HS-27A (cell line): ENCODE measurements around the gene TRIM7.
"Not testable (repeated sequence)": the region's sequence is repeated elsewhere in the genome, so short reads cannot be mapped to it uniquely, and the experiment has no call there.

Source experiments
- DNase-seq: peaks from one replicate; pipeline ENCODE4 v3.0.0-alpha.2; 2012; ENCODE audit warnings: low read depth, missing footprints

The TRIM7 gene

DNA sequence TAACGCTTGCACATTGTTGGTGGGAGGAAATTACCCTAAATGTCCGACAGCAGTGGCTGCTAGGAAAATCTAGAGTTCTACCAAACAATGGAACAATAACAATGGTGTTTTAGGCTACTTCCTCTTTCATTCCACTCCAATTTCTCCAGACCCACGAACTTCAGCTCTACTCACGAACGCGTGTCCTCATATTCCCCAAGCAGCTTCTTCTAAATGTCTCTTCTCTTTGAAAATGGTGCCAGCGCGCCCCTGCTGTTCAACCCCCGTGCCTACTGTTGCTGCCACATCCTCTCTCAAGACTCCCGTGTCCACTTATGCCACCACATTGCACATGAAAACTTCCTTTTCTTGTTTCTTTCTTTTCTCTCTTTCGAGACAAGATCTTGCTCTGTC, 32.0 kb downstream of the TRIM7 start:
- DNase-seq = no peak

- no peak for DNase-seq
Observed at GRCh38 chr5:181171782-181172181, 33.2 kb downstream of the TRIM7 start.

- DNase-seq = no peak
Observed at GRCh38 chr5:181170996-181171395, 34.0 kb downstream of the TRIM7 start.

GRCh38 chr5:181170237-181170825, 34.7 kb downstream of the TRIM7 start:
- DNase-seq = no peak

- not testable (repeated sequence) for DNase-seq
Observed at GRCh38 chr5:181169459-181170236, 35.3 kb downstream of the TRIM7 start.

DNA sequence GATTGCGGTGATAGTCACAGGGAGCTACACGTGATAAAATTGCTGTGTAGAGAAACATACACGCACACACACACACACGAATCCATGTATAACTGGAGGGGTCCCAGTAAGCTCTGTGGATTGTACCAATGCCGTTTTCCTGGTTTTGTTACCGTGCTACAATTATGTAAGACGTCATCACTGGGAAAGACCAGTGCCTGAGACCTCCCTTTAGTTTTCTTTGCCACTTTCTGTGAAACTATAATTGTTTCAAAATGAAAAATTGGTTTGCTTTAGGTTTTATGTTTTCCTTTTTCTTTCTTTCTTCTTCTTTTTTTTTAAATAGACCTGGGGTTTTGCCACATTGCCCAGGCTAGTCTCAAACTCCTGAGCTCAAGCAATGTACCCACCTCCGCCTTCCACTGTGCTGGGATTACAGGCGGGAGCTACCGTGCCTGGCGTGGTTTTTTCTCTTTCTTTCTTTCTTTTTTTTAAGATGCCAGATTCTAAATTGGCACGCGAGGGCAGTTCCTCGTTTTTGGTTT, 36.3 kb downstream of the TRIM7 start:
- DNase-seq = no peak

DNA sequence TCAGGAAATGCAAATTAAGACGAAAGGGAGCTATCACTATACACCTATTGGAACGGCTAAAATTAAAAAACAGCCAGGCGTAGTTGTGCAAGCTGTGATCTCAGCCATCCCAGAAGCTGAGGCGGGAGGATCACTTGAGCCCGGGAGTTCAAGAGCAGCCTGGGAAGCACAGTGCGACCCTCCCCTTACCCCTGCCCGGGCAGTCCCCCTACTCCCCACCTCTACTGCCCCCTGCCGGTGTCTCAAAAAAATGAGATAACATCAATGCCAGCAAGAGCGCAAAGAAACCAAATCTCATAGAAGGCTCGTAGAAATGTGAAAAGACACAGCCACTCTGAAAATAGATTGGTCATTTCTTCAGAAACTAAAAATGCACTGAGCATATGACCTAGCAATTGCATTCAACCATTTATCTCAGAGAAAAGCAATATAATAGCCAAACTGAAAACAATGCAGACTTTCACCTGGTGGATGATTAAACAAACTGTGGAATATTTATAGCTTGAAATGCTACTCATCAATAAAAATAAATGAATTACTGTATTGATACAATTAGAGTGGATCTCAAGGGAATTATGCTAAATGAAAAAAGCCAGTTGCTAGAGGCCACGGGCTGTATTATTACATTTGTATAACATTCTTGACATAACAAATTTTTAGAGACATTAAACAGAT, 37.0 kb downstream of the TRIM7 start:
- no peak for DNase-seq

DNA sequence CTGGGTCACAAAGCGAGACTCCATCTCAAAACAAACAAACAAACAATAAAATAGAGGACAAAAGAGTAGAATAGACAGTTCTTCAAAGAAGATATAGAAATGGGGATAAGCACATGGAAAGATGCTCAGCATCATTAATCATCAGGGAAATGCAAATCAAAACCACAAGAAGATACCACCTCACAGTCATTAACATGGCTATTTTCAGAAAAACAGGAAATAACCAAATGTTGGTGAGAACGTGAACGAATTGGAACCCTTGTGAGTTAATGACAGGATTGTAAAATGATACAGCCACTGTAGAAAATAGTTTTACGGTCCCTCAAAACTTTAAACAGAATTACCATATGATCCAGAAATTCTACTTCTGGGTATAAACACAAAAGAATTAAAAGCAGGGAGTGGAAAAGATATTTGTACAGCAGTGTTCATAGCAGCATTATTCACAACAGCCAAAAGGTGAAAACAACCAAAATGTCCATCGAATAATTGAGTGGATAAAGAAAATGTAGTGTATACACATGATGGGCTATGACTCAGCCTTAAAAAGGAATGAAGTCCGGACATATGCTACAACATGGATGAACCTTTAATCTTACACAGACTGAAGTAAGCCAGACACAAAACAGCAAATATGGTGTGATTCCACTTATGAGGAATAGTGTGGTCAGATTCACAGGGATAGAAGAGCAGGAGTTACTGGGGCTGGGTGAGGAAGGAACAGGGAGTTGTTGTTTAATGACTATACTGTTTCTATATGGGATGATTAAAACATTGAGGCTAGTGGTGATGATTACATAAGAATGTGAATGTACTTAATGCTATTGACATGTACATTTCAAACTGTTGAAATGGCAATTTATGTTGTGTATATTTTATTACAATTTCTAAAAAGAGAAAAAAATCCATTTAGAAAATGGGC, 37.9 kb downstream of the TRIM7 start:
- DNase-seq = no peak

DNA sequence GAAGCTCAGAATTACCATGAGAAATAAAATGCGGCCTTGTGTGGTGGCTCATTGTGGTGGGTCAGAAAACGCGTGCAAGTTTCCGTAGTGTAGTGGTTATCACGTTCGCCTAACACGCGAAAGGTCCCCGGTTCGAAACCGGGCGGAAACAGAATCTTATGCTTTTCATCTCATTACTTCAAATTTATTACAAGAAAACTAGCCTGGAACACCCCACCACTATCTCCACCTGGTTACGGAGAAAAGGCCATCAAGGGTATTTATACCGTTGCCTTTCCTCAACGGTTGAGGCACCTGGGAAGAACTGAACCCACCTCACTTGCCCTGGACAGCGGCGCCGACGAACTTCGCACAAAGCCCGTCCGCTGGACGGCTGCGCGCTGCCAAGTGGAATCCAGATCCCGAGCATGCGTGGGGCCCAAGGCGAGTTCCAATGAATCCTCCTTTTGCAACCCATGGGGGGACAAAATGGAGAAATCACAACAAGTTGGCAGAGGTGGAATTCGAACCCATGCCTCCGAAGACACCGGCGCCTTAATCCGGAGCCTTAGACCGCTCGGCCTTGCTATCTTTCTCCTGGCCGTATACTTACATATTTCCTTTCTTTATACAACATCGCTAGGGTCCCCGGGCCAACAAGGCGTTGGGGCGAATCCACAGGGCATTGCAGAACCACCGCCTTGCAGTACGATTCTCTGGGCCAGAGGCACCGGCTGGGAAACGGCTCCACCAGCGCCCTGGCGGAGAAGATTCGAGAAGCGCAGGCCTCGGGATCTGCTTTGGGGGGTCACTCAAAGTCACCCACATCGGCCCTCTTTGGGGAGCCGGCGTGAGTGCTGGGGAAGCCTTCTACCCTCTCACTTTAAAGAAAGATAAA, 40.7 kb downstream of the TRIM7 start:
- DNase-seq = no peak

DNA sequence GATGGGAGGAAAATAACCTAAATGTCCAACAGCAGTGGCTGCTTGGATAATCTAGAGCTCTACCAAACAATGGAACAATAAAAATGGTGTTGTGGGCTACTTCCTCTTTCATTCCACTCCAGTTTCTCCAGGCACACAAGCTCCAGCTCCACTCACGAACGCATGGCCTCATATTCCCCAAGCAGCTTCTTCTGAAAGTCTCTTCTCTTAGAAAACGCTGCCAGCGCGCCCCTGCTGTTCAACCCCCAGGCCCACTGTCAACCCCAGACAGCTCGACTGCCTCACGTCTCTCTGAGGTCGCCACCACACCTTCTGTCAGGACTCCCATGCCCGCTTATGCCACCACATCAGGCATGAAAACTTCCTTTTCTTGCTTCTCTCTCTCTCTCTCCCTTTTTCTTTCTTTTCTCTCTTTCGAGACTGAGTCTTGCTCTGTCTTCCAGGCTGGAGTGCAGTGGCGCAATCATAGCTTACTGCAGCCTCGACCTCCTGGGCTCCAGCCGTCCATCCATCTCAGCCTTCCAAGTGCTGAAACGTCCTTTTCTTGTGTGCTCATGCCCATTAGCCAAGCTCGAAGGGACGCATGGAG, 41.4 kb downstream of the TRIM7 start:
- DNase-seq = no peak

DNA sequence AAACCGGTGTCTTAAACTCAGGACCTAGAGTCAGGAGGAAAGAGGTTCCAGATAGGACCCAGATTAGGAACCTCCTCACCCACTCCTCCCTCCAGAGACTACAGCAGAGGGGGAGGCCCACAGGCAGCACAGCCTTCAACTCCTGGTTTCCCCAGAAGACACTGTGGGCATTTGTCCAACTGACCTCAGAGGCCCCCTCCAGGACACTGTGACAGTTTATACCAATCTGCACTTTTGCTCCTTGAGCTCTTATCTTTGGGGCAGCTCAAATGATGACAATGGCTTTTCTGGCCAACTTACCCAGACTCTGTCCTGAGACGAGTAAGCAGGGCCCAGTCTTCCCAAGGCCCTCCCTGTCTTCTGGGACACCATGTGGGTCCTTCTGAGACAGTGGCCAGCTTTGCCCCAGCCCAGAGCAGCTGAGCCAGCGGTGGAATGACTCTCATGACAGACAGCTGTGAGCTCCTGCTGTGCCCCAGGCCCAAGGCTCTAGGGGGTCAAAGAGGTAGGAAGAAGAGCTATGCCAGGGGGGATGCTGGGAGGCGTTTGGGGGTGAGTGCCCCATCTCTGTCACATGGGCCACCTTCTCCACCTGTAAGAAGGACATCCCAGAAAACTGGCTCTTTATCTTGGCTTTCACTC, 43.3 kb downstream of the TRIM7 start:
- DNase-seq = no peak

DNA sequence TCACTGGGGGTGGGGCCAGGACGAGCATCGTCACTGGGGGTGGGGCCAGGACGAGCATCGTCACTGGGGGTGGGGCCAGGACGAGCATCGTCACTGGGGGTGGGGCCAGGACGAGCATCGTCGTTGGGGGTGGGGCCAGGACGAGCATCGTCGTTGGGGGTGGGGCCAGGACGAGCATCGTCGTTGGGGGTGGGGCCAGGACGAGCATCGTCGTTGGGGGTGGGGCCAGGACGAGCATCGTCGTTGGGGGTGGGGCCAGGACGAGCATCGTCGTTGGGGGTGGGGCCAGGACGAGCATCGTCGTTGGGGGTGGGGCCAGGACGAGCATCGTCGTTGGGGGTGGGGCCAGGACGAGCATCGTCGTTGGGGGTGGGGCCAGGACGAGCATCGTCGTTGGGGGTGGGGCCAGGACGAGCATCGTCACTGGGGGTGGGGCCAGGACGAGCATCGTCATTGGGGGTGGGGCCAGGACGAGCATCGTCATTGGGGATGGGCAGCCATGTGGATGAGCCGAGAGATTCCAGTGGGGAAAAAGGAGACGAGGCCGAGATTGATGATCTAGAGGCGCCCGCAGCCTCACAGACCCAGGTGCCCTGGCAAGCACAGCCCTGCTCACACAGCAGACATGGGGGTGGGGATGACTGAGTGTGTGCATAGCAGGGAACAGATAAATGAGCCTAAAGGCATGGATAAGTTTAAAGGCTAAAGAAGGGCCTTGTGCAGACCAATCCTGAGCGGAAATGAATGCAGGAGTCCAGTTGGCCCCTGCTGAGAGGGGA, 44.1 kb downstream of the TRIM7 start:
- not testable (repeated sequence) for DNase-seq

DNA sequence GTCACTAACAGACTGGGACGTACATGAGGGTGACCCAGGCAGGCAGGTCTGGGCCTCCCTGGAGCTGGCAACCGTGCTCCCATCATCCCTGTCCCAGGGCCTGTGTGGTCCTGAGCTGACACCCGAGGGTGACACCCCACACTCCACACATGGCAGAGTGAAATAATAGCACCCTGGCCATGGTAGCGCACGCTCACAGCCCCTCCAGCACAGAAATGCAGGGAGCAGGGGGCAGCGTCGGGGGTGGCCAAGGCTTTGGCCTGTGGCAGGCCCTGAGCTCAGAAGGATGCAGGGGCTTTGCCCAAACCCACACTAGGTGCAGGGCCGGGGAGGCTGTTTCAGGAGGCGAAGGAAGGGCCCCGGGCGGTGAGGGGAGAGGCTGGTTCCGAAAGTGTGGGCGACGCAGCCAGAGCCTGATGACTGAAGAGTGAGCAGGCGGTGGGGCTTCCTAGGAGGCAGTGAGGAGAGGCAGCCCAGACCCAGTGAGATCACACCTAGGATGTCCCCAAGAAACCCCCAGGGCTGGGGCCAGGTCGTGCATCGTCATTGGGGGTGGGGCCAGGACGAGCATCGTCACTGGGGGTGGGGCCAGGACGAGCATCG, 44.7 kb downstream of the TRIM7 start:
- no peak for DNase-seq

DNA sequence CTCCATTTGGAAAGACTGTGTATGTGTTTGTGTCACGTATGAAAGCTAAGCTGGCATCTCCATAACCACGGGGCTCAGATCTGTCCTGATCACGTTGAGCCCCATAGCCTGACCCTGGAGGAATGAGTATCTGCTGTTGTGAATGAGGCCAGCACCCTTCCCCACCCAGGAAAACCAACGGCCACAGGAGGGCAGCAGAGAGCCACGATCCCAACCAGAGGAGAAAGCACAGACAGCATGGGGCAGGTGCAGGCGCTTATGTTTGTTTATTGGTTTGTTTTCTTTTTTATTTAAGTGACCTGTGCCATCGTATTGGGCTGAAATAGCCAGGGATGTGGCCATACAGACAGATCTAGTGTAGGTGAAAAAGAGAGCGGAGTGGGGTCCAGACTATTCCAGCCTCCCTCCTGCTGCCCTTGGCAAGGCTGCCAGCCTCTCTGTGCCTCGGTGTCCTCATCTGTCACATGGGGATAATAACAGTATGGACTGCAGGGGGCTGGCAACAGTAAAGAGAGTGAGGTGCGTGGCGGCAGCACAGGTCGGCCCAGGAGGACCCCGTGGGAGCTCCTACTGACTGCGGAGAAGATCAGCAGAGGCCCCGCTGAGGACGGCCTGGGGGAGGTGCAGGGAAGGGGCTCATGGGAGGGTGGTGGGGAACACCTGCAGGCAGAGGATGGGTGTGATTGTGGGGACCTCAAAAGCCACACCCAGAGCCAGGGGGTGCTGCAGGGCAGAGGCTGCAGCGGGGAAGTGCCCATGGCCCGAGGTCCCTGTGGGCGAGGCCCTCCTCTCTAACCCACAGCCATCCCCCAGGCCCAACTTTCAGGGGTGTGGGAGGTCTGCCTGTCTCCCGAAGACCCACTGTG, 45.5 kb downstream of the TRIM7 start:
- DNase-seq = no peak

DNA sequence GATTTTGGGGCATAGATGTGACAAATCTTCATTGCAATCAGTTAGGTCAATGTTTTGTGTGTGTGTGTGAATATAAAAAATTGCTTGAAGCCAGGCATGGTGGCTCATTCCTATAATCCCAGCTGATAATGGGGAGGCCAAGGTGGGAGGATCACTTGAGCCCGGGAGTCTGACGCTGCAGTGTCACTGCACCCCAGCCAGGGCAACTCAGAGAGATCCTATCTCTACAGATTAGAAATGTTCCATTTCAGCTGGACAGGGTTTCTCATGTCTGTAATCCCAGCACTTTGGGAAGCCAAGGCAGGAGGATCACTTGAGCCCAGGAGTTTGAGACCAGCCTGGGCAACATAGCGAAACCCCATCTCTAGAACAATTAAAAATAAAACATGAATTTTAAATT, 46.1 kb downstream of the TRIM7 start:
- no peak for DNase-seq

DNA sequence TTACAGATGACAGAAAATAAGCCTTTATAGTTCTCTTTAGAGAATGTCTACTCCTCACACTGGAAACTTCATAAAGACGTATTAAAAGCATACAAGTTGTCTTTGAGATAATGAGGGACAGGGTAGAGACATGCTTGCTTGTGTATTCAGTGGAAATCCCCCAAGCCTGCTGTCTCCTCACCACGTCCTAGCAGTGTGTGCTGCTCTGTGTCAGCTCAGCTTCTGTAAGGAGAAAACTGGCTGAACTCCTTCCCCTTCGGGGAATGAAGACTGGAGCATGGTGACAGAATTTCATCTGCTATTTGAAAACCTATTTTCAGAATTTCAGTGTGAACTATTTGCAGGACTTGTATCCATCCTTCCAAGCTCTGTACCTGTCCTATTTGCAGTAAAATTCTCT, 48.2 kb downstream of the TRIM7 start:
- no peak for DNase-seq

GRCh38 chr5:181153814-181154213, 51.2 kb downstream of the TRIM7 start:
- no peak for DNase-seq

DNA sequence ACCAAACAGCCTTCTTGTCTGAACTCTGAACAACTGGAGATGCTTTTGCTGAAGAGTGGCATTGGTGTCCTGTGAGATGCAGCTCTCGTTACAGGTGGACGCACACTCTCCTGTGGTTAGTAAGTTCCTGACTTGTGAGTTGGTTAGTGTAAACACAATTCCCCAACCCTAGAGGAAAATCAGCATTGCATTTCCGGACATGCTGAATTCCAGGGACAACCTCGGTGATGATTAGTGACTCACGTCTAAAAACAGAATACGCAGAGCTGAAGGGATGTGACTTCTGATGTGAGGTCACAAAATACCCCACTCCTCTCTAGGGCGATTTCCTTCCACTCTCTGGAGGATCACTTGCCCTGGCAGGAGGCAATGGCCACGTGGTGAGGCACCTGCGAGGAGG, 52.6 kb downstream of the TRIM7 start:
- no peak for DNase-seq
